Activated CD8-positive, alpha-beta memory T cell treated with anti-CD3 and anti-CD28 coated beads for 24 hours (primary cell): ENCODE measurements around the gene BOK.
A peak's percentile ranks its signal among the peaks of the same experiment; 100 is the strongest.

Experiments used
- DNase-seq: peaks from one replicate; pipeline ENCODE4 v3.0.0-alpha.2; 2020

BOK gene

GRCh38 chr2:241607162-241607885 is 48.8 kb downstream of the BOK start:
- no peak for DNase-seq

GRCh38 chr2:241608881-241609280 is 50.3 kb downstream of the BOK start:
- no peak for DNase-seq

- peak; percentile 95 for DNase-seq
These were observed 51.6 kb downstream of the BOK start for GRCh38 chr2:241609859-241610793.

GRCh38 chr2:241611062-241611461 is 52.5 kb downstream of the BOK start:
- no peak for DNase-seq

GRCh38 chr2:241612156-241613016 is 53.8 kb downstream of the BOK start:
- DNase-seq, result no peak

- DNase-seq, result no peak
These were observed 54.7 kb downstream of the BOK start for GRCh38 chr2:241613017-241613780.

GRCh38 chr2:241615041-241615440 is 56.5 kb downstream of the BOK start:
- no peak for DNase-seq

- no peak for DNase-seq
These were observed 57.0 kb downstream of the BOK start for GRCh38 chr2:241615522-241616052.

GRCh38 chr2:241616168-241617125 is 57.9 kb downstream of the BOK start:
- no peak for DNase-seq

- peak; percentile 62 for DNase-seq
These were observed 59.0 kb downstream of the BOK start for GRCh38 chr2:241617431-241618154.

GRCh38 chr2:241618296-241618805 is 59.8 kb downstream of the BOK start:
- DNase-seq, result no peak

GRCh38 chr2:241618829-241619228 is 60.3 kb downstream of the BOK start:
- DNase-seq, result no peak

GRCh38 chr2:241619597-241620418 is 61.3 kb downstream of the BOK start:
- DNase-seq, result no peak

GRCh38 chr2:241620419-241620769 is 61.8 kb downstream of the BOK start:
- DNase-seq, result no peak
